GM18907 (cell line): ENCODE measurements around the gene SPECC1L.

ENCODE experiments used
- ATAC-seq: cut with Tn5 transposase; IDR thresholded peaks from one replicate; pipeline ENCODE4 v1.9.1; 2021; ENCODE audit warnings: mild to moderate bottlenecking, moderate library complexity; ENCODE audit not compliant: unreplicated experiment

Gene SPECC1L

GRCh38 chr22:24465975-24466374, 195.3 kb downstream of the SPECC1L start:
- ATAC-seq, result no peak

GRCh38 chr22:24466716-24467328, 196.2 kb downstream of the SPECC1L start:
- ATAC-seq, result no peak

GRCh38 chr22:24467340-24467739, 196.7 kb downstream of the SPECC1L start:
- no peak for ATAC-seq
